Astrocyte (in vitro differentiated cells and primary cell): ENCODE data around the gene KCNH3. TPM values are rescaled to one million over a fixed set of nuclear protein-coding genes. Genes with fewer than 3 reads are reported as not detected.
"Not testable (repeated sequence)": the region's sequence is repeated elsewhere in the genome, so short reads cannot be mapped to it uniquely, and the experiment has no call there.

Experiments used
- DNase-seq: peaks from one replicate; pipeline ENCODE4 v3.0.0-alpha.2; 2010; ENCODE audit warnings: low read depth
- FAIRE-seq: peaks from 2 replicates; lab custom pipeline; 2011; peaks lifted over from hg19 to GRCh38; lab: Jason Lieb, UNC
- H2AFZ ChIP-seq: 2 replicates; pipeline ENCODE4 v1.6.0; 2012; ENCODE audit warnings: low read depth, low read length, inconsistent platforms
- H3K27ac ChIP-seq: 2 replicates; pipeline ENCODE4 v1.5.1; 2011; ENCODE audit warnings: low read depth, low read length, inconsistent platforms
- H3K27me3 ChIP-seq: 2 replicates; pipeline ENCODE4 v1.6.0; 2011; ENCODE audit warnings: low read length, inconsistent platforms; ENCODE audit not compliant: insufficient read depth
- H3K36me3 ChIP-seq: 2 replicates; pipeline ENCODE4 v1.5.1; 2011; ENCODE audit warnings: low read length, inconsistent platforms; ENCODE audit not compliant: insufficient read depth
- H3K4me1 ChIP-seq: 2 replicates; pipeline ENCODE4 v1.5.1; 2011; ENCODE audit warnings: low read length, inconsistent platforms; ENCODE audit not compliant: insufficient read depth
- H3K4me2 ChIP-seq: 2 replicates; pipeline ENCODE4 v1.6.0; 2012; ENCODE audit warnings: low read length, inconsistent platforms
- H3K4me3 ChIP-seq: 2 replicates; pipeline ENCODE4 v1.5.1; 2011; ENCODE audit warnings: low read depth, mild to moderate bottlenecking, low read length, inconsistent platforms; ENCODE audit not compliant: insufficient read depth
- H3K79me2 ChIP-seq: 2 replicates; pipeline ENCODE4 v1.6.0; 2012; ENCODE audit warnings: mild to moderate bottlenecking, low read length, inconsistent platforms; ENCODE audit not compliant: insufficient read depth
- H3K9ac ChIP-seq: 2 replicates; pipeline ENCODE4 v1.6.0; 2012; ENCODE audit warnings: mild to moderate bottlenecking, low read length, inconsistent platforms
- H3K9me3 ChIP-seq: 2 replicates; pipeline ENCODE4 v1.5.1; 2012; ENCODE audit warnings: low read depth, mild to moderate bottlenecking, low read length, inconsistent platforms; ENCODE audit not compliant: insufficient read depth
- H4K20me1 ChIP-seq: 2 replicates; pipeline ENCODE4 v1.6.0; 2012; ENCODE audit warnings: low read length, inconsistent platforms; ENCODE audit not compliant: insufficient read depth
- H3K27ac Mint-ChIP-seq: one replicate; pipeline ENCODE4 v1.8.0; 2021; ENCODE audit warnings: mild to moderate bottlenecking, mixed read lengths; ENCODE audit not compliant: unreplicated experiment
- H3K27me3 Mint-ChIP-seq: one replicate; pipeline ENCODE4 v1.8.0; 2021; ENCODE audit warnings: low read depth, mixed read lengths; ENCODE audit not compliant: unreplicated experiment
- H3K36me3 Mint-ChIP-seq: one replicate; pipeline ENCODE4 v1.8.0; 2021; ENCODE audit warnings: low read depth, mixed read lengths; ENCODE audit not compliant: unreplicated experiment
- H3K4me1 Mint-ChIP-seq: one replicate; pipeline ENCODE4 v1.8.0; 2021; ENCODE audit warnings: low read depth, mixed read lengths; ENCODE audit not compliant: unreplicated experiment
- H3K4me3 Mint-ChIP-seq: one replicate; pipeline ENCODE4 v1.8.0; 2021; ENCODE audit warnings: mild to moderate bottlenecking, moderate library complexity, mixed read lengths; ENCODE audit not compliant: unreplicated experiment
- H3K9me3 Mint-ChIP-seq: one replicate; pipeline ENCODE4 v1.8.0; 2021; ENCODE audit warnings: mild to moderate bottlenecking, mixed read lengths; ENCODE audit not compliant: unreplicated experiment
- CTCF ChIP-seq: IDR thresholded peaks from 2 replicates; pipeline ENCODE4 v1.5.1; 2011; ENCODE audit warnings: low read depth, mild to moderate bottlenecking, inconsistent platforms, low read length, moderate library complexity; ENCODE audit not compliant: insufficient read depth
- EZH2 ChIP-seq: IDR thresholded peaks from 2 replicates; pipeline ENCODE4 v1.6.1; 2012; ENCODE audit warnings: mild to moderate bottlenecking, low read length, inconsistent platforms; ENCODE audit not compliant: insufficient read depth
- total RNA-seq: library from RNA; stranded (reverse); gene quantifications from 2 replicates; pipeline ENCODE4 v1.2.1, GENCODE V29; 2021

Gene KCNH3
- total RNA-seq, 1 donor from 2014 or later, result not detected

GRCh38 chr12:49533331-49533730 is 5.5 kb upstream of the KCNH3 start:
- DNase-seq (no peak), FAIRE-seq (no peak)
- H3K27ac Mint-ChIP-seq, result no peak overlapping the region
- no peak overlapping the region for H3K4me2 ChIP-seq
- H2AFZ ChIP-seq, result no peak overlapping the region
- peaks cover 14% of the 10 kb centered on the region for H3K27me3 ChIP-seq
- H3K36me3 Mint-ChIP-seq, result peaks cover 11% of the 10 kb centered on the region
- peaks cover 22% of the 10 kb centered on the region for H3K27me3 Mint-ChIP-seq
- no peaks in the 10 kb centered on the region for H3K79me2 ChIP-seq
- peaks cover 9% of the 10 kb centered on the region for H4K20me1 ChIP-seq
- H3K4me1 Mint-ChIP-seq, result peaks cover 3% of the 10 kb centered on the region
- H3K4me3 ChIP-seq, result no peak overlapping the region
- H3K4me3 Mint-ChIP-seq, result no peak overlapping the region
- peaks cover 4% of the 10 kb centered on the region for H3K36me3 ChIP-seq
- peaks cover 11% of the 10 kb centered on the region for H3K4me1 ChIP-seq
- H3K27ac ChIP-seq, result no peak overlapping the region
- H3K9me3 Mint-ChIP-seq, result no peaks in the 10 kb centered on the region
- no peak for TF ChIP-seq CTCF
- TF ChIP-seq EZH2, result no peak
- no peak overlapping the region for H3K9ac ChIP-seq
- no peaks in the 10 kb centered on the region for H3K9me3 ChIP-seq

- FAIRE-seq, H3K36me3 ChIP-seq, H3K9me3 ChIP-seq, H3K9me3 Mint-ChIP-seq, H3K27ac Mint-ChIP-seq, H3K79me2 ChIP-seq, H3K4me1 Mint-ChIP-seq, H3K27ac ChIP-seq, H3K4me3 ChIP-seq, H3K9ac ChIP-seq, H3K4me3 Mint-ChIP-seq, H2AFZ ChIP-seq, H3K4me2 ChIP-seq, DNase-seq, H4K20me1 ChIP-seq: not testable (repeated sequence)
- H3K36me3 Mint-ChIP-seq, result peaks cover 10% of the 10 kb centered on the region
- peaks cover 13% of the 10 kb centered on the region for H3K4me1 ChIP-seq
- H3K27me3 Mint-ChIP-seq, result peaks cover 22% of the 10 kb centered on the region
- peaks cover 16% of the 10 kb centered on the region for H3K27me3 ChIP-seq
Observed at GRCh38 chr12:49534122-49534521, 4.7 kb upstream of the KCNH3 start.

GRCh38 chr12:49534731-49535278 is 4.0 kb upstream of the KCNH3 start:
- peak overlapping the region; percentile 54 for H3K4me3 Mint-ChIP-seq
- H2AFZ ChIP-seq, result no peak overlapping the region
- no peaks in the 10 kb centered on the region for H3K9me3 ChIP-seq
- H4K20me1 ChIP-seq, result peaks cover 9% of the 10 kb centered on the region
- FAIRE-seq (no peak), DNase-seq (no peak)
- no peak overlapping the region for H3K4me3 ChIP-seq
- no peak overlapping the region for H3K27ac ChIP-seq
- H3K36me3 ChIP-seq, result peaks cover 4% of the 10 kb centered on the region
- peaks cover 7% of the 10 kb centered on the region for H3K36me3 Mint-ChIP-seq
- no peak overlapping the region for H3K9ac ChIP-seq
- H3K27ac Mint-ChIP-seq, result no peak overlapping the region
- no peaks in the 10 kb centered on the region for H3K9me3 Mint-ChIP-seq
- peaks cover 13% of the 10 kb centered on the region for H3K4me1 ChIP-seq
- H3K79me2 ChIP-seq, result no peaks in the 10 kb centered on the region
- H3K4me2 ChIP-seq, result no peak overlapping the region
- peaks cover 3% of the 10 kb centered on the region for H3K4me1 Mint-ChIP-seq
- peaks cover 22% of the 10 kb centered on the region for H3K27me3 ChIP-seq
- TF ChIP-seq EZH2 (no peak), CTCF (no peak)
- peaks cover 26% of the 10 kb centered on the region for H3K27me3 Mint-ChIP-seq
